ENCODE measurements around the gene PDE6B.

The PDE6B gene

DNA sequence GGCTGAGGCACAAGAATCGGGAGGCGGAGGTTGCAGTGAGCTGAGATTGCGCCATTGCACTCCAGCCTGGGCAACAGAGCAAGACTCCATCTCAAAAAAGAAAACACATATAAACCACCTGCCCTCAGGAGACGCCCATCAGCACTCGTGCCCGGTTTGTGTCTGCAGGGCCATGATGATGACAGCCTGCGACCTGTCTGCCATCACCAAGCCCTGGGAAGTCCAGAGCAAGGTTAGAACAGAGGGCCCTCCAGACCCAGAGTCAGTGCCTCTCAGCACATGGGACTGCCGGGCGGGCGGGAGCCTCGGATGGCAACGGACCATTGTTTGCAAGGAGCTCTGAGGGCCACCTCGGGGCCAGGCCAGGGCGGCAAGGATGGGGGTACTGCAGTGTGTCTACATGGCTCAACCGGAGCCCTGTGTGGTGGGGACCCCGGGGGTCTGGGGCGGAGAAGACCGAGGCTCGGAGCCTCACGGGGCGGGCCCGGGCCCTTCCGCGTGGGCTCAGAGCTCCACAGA lies 39.4 kb downstream of the PDE6B start:
- Histone ChIP-seq H3K4me3 (no peak overlapping the region), H3K4me1 (peaks cover 0 to 12% (median 9%) of the 10 kb centered on the region in 4 donors), H3K27ac (no peak overlapping the region), H3K9me3 (no peaks in the 10 kb centered on the region), H3K27me3 (peaks cover 0 to 50% of the 10 kb centered on the region in 2 donors), H3K36me3 (no peaks in the 10 kb centered on the region)
- TF ChIP-seq, protein P1, sequence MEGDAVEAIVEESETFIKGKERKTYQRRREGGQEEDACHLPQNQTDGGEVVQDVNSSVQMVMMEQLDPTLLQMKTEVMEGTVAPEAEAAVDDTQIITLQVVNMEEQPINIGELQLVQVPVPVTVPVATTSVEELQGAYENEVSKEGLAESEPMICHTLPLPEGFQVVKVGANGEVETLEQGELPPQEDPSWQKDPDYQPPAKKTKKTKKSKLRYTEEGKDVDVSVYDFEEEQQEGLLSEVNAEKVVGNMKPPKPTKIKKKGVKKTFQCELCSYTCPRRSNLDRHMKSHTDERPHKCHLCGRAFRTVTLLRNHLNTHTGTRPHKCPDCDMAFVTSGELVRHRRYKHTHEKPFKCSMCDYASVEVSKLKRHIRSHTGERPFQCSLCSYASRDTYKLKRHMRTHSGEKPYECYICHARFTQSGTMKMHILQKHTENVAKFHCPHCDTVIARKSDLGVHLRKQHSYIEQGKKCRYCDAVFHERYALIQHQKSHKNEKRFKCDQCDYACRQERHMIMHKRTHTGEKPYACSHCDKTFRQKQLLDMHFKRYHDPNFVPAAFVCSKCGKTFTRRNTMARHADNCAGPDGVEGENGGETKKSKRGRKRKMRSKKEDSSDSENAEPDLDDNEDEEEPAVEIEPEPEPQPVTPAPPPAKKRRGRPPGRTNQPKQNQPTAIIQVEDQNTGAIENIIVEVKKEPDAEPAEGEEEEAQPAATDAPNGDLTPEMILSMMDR (IDR thresholded peaks at IDR 0.05), result no peak
- intact Hi-C loops (cut with DNase I; ENCODE audit: low total_unique reads), result no loop called here
- DNase-seq, result no peak

DNA sequence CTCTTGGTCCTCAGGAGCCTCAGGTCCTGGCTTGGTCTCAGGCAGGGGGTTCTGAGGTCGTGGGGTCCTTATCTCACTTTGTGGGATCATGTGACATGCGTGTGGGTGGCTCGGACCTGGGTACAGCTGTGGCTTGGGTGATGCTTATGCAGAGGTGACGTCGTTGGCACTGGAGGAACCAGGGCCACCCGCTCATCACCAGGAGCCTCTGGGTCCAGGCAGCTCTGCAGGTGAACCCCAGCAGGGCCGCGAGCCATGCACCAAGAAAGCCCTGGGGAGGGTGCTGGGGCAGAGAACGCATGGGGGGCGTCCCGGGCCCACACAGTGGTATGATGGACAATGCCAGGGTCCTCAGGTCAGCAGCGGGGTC lies 40.0 kb downstream of the PDE6B start:
- Histone ChIP-seq H3K36me3 (peaks cover 0 to 1% (median 0%) of the 10 kb centered on the region in 3 donors), H3K4me1 (peaks cover 0 to 12% (median 9%) of the 10 kb centered on the region in 4 donors), H3K27me3 (peaks cover 0 to 48% of the 10 kb centered on the region in 2 donors), H3K27ac (no peak overlapping the region), H3K9me3 (no peaks in the 10 kb centered on the region), H3K4me3 (no peak overlapping the region)
- TF ChIP-seq, protein P1 (IDR thresholded peaks at IDR 0.05), result no peak
- intact Hi-C loops (cut with DNase I; ENCODE audit: low total_unique reads), result no loop called here
- DNase-seq, result no peak

DNA sequence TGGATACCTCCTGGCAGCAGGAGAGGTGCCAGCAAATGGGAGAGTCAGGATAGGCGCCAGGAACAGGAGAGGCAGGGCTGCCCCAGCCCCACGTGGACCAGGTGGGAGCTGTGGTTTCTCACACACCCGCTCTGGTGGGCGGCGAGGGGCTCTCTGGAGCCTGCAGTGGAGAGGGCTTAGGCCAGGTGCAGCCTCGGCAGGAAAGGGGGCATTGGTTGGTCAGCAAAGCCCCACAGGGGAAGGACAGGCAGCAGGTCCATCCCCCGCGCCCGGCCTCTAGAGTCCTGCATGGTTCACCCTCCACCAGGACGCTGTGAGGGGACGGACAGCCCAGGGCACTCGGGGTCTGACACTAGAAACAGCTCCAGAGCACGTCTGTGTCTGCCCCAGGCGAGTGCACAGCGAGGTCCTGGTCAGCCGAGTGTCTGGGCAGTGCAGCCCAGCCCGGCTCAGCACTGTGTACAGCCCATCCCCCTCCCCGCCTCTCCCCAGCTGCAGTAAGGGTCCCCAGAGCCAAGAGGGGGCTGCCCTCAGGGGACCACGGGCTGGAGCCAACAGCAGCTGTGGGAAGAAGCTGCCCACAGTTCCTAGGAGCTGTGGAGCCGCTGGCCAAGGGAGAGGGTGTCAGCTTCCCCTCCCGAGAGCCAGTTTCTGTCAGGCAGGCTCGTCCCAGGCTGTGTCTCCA lies 40.5 kb downstream of the PDE6B start:
- DNase-seq, result no peak
- TF ChIP-seq, protein P1 (IDR thresholded peaks at IDR 0.05), result no peak
- Histone ChIP-seq H3K4me1 (peaks cover 0 to 12% (median 9%) of the 10 kb centered on the region in 4 donors), H3K4me3 (no peak overlapping the region), H3K36me3 (peaks cover 2 to 7% (median 4%) of the 10 kb centered on the region in 3 donors), H3K27me3 (peaks cover 0 to 44% of the 10 kb centered on the region in 2 donors), H3K9me3 (no peaks in the 10 kb centered on the region), H3K27ac (no peak overlapping the region)
- intact Hi-C loops (cut with DNase I; ENCODE audit: low total_unique reads), result no loop called here

DNA sequence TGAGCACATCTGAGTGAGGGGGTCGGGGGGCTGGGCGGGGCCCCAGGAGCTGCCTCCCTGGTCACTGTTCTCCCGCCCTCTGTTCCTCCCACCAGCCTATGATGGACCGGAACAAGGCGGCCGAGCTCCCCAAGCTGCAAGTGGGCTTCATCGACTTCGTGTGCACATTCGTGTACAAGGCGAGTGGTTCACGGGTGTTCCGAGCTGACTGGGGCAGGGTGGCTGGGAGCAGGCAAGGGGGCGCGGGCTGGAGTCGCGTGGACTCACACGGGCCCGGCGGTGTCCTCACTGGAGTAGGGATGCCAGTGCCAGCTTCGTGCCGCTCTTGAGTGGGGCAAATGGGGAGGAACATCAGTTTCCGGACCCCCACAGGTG lies 41.0 kb downstream of the PDE6B start:
- no peak overlapping the region for H3K4me3 ChIP-seq
- no peaks in the 10 kb centered on the region for H3K9me3 ChIP-seq
- peaks cover 0 to 12% (median 9%) of the 10 kb centered on the region in 4 donors for H3K4me1 ChIP-seq
- TF ChIP-seq, protein P1 (IDR thresholded peaks at IDR 0.05), result no peak
- H3K27me3 ChIP-seq, result peaks cover 0 to 41% of the 10 kb centered on the region in 2 donors
- DNase-seq, result no peak
- intact Hi-C loops (cut with DNase I; ENCODE audit: low total_unique reads), result no loop called here
- no peak overlapping the region for H3K27ac ChIP-seq
- H3K36me3 ChIP-seq, result peaks cover 7 to 12% (median 8%) of the 10 kb centered on the region in 3 donors

DNA sequence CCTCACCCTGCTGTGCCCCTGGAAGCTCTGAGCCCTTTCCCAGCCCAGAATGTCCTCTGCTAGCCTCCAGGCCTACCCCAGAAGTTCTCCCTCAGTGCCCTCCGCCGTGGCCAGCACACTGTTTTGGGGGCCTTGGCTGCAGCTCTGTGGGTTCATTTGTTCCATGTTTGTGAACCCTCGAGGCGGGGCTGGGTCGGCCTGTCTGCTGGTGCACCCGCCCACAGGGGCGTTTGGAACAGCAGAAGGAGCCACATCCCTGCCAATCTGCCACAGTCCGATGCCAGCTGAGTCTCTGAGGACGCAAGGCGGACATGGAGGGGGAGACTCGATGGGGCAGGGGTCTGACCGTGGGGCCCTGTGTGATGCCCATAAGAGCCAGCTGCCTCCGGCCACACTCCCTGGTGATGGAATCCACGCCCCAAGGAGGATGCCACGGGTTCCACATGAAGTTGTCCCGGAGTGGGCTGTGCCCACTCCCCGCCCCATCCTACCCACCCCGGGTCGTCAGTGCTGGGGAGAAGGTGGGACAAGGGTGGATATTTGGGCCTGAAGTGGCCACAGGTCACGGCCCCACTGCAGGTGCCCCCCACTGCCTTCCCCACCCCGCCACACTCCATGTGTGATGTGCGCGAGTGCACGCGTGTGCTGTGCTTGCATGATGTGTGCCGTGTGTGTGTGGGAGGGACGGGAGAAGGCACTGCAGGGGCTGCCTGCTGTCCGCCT lies 41.6 kb downstream of the PDE6B start:
- peaks cover 0 to 37% of the 10 kb centered on the region in 2 donors for H3K27me3 ChIP-seq
- intact Hi-C loops (cut with DNase I; ENCODE audit: low total_unique reads), result no loop called here
- peaks cover 12 to 17% (median 13%) of the 10 kb centered on the region in 3 donors for H3K36me3 ChIP-seq
- no peak overlapping the region for H3K27ac ChIP-seq
- H3K9me3 ChIP-seq, result no peaks in the 10 kb centered on the region
- DNase-seq, result no peak
- no peak overlapping the region for H3K4me3 ChIP-seq
- TF ChIP-seq, protein P1 (IDR thresholded peaks at IDR 0.05), result no peak
- H3K4me1 ChIP-seq, result peaks cover 0 to 12% (median 9%) of the 10 kb centered on the region in 4 donors

Data from tibial artery (tissue), 4 donors.